GM12872 (cell line): Measurements from ENCODE around the gene ME3.

Experiments used
- TF ChIP-seq, protein P1 (sequence below): IDR thresholded peaks from 3 replicates; pipeline ENCODE4 v1.5.1; 2011; ENCODE audit warnings: low read depth, mild to moderate bottlenecking, low read length, moderate library complexity; ENCODE audit not compliant: insufficient read depth

Gene ME3

DNA sequence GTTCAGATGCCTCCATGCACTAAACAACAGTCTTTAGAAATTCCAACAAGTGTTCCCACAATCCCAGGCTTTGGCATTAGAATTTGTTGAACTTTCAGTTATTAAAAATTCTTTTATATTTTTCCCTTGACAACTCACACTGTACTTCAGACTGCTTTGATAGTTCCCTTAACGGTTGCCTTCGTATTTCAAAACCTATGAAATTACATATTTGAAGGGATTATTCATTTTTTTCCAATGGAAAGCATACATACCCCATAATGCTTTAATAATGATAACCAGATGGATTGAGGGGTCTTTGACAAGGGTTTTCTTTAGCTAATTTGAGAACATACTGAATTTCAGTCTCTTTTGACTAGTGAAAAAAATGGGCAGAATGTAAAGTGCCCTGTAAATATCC, 76.5 kb downstream of the ME3 start:
- TF ChIP-seq, protein P1, sequence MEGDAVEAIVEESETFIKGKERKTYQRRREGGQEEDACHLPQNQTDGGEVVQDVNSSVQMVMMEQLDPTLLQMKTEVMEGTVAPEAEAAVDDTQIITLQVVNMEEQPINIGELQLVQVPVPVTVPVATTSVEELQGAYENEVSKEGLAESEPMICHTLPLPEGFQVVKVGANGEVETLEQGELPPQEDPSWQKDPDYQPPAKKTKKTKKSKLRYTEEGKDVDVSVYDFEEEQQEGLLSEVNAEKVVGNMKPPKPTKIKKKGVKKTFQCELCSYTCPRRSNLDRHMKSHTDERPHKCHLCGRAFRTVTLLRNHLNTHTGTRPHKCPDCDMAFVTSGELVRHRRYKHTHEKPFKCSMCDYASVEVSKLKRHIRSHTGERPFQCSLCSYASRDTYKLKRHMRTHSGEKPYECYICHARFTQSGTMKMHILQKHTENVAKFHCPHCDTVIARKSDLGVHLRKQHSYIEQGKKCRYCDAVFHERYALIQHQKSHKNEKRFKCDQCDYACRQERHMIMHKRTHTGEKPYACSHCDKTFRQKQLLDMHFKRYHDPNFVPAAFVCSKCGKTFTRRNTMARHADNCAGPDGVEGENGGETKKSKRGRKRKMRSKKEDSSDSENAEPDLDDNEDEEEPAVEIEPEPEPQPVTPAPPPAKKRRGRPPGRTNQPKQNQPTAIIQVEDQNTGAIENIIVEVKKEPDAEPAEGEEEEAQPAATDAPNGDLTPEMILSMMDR = no peak

DNA sequence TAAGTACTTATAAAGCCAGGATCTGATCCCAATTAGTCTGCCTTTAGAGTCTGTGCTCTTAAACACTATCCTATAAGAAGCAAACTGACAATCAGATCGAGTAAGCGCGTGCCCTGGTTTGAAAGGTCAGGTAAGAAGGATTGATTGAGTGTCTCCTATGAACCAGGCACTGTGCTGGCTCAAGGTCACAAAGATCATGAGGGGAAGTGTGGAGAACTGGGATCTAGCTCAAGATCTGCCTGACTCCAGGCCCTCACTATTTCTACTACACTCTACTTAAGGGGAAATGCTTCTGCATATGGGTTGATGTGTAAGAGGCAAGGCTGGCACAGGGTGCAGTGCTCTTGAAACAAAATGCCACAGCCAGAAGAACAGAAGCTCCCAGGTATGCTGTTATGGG, 77.0 kb downstream of the ME3 start:
- TF ChIP-seq, protein P1 = no peak

DNA sequence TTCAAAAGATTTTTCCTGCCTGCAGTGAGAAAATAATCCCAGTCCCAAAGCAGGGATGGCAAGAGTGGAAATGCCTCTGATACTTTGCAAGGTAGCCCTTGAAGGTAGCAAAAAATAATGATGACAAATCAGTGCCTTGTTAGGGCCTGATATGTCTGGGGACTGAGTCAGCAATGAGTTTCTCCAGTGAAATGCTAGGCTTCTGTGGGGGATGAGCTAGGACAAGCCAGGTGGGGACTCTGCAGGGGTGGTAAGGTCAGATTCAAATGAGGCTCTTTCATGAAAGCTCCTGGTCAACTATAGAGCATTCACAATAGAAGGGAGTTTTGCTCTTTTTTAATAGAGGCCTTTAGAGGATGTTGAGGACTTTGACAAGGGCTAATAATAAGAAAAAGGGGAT, 77.7 kb downstream of the ME3 start:
- TF ChIP-seq, protein P1 = no peak

DNA sequence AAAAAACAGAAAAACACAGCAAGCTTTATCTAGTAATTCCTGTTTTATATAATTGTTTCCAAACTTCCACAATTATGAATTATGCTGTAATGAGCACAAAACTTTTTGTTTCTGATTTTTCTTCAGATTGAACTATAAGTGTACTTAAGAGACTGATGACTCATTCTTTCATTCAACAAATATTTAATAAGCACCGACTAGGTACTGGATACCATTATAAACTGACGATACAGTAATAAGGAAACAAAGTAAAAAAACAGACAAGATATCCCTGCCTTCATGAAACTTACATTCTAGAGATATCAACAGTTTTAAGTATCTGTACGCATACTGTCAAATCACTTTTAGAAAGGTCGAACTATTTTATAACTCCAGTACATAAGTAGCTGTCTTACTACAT, 78.6 kb downstream of the ME3 start:
- TF ChIP-seq, protein P1 = no peak

DNA sequence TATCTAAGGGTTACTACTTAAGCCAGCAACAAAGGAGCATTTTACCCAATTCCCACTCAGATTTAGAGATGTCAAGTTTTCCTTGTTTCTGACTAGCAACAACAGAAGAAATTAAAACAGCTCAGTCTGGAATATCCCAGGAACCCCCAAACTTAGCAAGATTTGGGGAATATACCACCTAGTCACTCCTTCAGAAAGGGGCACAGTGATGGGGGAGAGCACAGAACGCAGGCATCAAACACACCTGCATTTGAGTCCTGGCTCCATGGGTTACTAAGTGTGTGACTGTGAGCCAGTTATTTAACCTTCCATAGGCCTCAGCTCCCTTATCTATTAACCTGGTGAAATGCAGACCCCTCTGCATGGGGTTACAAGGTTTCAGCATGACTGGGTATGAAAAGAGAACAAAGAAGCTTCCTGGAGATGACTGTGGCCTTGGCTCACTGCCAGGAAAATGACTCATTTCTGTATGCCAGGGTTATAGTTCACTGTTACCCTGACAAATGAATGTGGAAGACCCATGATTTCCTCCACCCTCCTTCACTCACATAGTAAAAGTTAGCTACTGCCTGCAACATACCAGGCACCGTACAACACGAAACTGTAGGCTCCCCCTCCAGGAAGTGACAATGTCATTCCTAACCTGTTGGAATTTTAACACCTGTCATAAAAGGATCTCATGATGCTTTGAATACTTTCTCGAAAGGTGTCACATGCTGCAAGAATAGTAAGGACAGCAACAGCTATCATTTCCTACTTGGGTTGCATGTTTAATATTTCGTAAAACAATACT, 79.6 kb downstream of the ME3 start:
- TF ChIP-seq, protein P1 = no peak

GRCh38 chr11:86592047-86592591, 80.3 kb downstream of the ME3 start:
- TF ChIP-seq, protein P1 = no peak

GRCh38 chr11:86591631-86592030, 80.8 kb downstream of the ME3 start:
- TF ChIP-seq, protein P1 = no peak
